ENCODE measurements around the gene SH3PXD2A. TPM values are rescaled to one million over a fixed set of nuclear protein-coding genes. Genes with fewer than 3 reads are reported as not detected.

SH3PXD2A gene
- total and polyA plus RNA-seq, 7 donors, result 19.0 to 58.2 (median 24.5) TPM

DNA sequence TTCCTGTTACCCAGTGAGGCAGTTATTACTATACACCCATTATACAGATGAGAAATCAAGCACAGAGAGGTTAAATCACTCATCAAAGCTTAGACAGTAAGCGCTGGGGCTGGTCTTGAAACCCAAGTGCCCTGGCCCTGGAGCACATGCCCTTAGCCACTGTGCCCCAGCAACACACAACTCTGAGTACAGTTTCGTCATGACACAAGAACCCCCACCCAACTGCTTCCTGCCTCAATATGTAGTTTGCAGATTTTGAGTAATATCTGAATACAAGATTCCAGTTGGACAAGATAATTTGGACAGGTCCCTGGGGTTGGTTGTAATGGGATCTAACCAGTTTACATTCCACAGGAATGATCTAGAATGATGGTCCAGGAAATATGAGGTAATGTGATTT lies 62.8 kb downstream of the SH3PXD2A start:
- TF ChIP-seq POLR2A (IDR thresholded peaks at IDR 0.05), result no peak
- TF ChIP-seq POLR2AphosphoS5 (IDR thresholded peaks at IDR 0.05), result no peak
- TF ChIP-seq, protein P1, sequence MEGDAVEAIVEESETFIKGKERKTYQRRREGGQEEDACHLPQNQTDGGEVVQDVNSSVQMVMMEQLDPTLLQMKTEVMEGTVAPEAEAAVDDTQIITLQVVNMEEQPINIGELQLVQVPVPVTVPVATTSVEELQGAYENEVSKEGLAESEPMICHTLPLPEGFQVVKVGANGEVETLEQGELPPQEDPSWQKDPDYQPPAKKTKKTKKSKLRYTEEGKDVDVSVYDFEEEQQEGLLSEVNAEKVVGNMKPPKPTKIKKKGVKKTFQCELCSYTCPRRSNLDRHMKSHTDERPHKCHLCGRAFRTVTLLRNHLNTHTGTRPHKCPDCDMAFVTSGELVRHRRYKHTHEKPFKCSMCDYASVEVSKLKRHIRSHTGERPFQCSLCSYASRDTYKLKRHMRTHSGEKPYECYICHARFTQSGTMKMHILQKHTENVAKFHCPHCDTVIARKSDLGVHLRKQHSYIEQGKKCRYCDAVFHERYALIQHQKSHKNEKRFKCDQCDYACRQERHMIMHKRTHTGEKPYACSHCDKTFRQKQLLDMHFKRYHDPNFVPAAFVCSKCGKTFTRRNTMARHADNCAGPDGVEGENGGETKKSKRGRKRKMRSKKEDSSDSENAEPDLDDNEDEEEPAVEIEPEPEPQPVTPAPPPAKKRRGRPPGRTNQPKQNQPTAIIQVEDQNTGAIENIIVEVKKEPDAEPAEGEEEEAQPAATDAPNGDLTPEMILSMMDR (IDR thresholded peaks at IDR 0.05), result no peak
- TF ChIP-seq EP300 (IDR thresholded peaks at IDR 0.05), result no peak
- no peaks in the 10 kb centered on the region for H3K9me3 ChIP-seq
- H3K27me3 ChIP-seq, result no peaks in the 10 kb centered on the region
- 80 to 86% methylated on average over 2 of the region's 2 CpGs for WGBS, 2 donors
- H3K4me3 ChIP-seq, result no peak overlapping the region
- intact Hi-C loops (cut with DNase I), result no loop called here
- no peak for DNase-seq
- peaks cover 0 to 28% (median 24%) of the 10 kb centered on the region in 4 donors for H3K4me1 ChIP-seq
- H3K27ac ChIP-seq, result peak overlapping the region in 1 of 4 donors; percentile 17
- H3K36me3 ChIP-seq, result no peaks in the 10 kb centered on the region

DNA sequence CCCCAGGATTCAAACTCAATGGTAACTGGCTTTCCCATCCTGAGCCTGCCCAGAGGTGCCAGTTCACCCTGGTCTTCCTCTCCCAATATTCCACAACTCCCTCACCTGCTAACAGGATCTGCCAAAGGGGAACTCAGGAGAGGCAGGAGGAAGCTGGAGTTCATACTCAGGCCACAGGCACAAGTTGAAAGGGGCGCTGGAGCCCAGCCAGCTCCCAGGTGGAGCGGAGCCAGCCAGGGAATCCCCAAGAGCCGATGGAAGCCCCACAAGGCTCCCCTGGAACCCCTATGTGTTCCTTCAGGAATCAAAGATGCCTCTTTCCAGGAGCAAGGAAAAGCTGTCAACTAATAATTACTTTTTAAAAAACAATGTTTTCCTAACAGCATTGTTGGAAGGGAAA lies 63.5 kb downstream of the SH3PXD2A start:
- no peaks in the 10 kb centered on the region for H3K36me3 ChIP-seq
- no peak for DNase-seq
- H3K4me3 ChIP-seq, result no peak overlapping the region
- H3K27ac ChIP-seq, result peak overlapping the region in 1 of 4 donors; percentile 17
- peaks cover 0 to 31% (median 29%) of the 10 kb centered on the region in 4 donors for H3K4me1 ChIP-seq
- H3K27me3 ChIP-seq, result no peaks in the 10 kb centered on the region
- intact Hi-C loops (cut with DNase I), result no loop called here
- TF ChIP-seq POLR2AphosphoS5 (IDR thresholded peaks at IDR 0.05) (no peak), POLR2A (IDR thresholded peaks at IDR 0.05) (no peak), EP300 (IDR thresholded peaks at IDR 0.05) (no peak)
- TF ChIP-seq, protein P1 (IDR thresholded peaks at IDR 0.05), result no peak
- WGBS, 2 donors, result 17 to 64% methylated on average over 3 of the region's 3 CpGs
- no peaks in the 10 kb centered on the region for H3K9me3 ChIP-seq

DNA sequence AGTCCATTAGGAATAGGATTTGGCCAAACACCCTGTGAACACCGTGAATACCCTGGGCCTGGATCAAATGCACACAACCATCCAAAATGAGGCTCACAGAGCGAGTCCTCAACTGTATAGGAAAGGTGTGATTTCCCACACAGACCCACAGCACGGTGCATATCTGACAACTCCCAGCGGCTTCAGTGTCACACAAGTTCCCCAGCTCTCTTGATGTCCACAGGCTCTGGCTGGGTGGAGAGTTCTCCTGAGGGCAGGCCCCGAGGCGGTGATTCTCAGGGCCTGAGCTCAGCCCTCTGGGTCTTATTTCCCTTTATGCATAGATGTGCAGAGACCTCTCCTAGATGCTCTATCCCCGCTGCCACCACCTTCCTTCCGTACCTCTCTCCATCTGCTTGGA lies 64.1 kb downstream of the SH3PXD2A start:
- no peak for DNase-seq

DNA sequence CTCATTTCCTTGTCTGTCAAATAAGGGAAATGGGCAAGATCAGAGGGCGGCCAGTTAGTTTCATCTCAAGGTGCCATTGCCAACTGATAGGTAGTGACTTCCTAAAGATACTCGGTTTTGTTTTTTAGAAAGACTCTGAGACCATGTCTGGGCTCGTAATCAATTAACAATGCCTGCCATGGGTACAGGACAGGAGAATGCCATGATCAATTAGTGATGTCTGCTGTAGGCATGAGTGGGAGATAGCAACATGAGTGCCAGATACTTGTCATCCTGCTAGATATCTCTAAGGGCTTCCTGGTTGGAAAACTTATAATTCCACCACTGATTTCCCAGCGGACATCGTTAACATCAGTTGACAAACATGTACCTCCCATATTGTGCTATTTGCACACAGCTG lies 64.8 kb downstream of the SH3PXD2A start:
- intact Hi-C loops (cut with DNase I), result no loop called here
- H3K9me3 ChIP-seq, result no peaks in the 10 kb centered on the region

More for the DNA sequence above, 64.1 kb downstream of the SH3PXD2A start:
- Histone ChIP-seq H3K27me3 (no peaks in the 10 kb centered on the region), H3K4me1 (peaks cover 0 to 35% (median 30%) of the 10 kb centered on the region in 4 donors), H3K27ac (no peak overlapping the region), H3K9me3 (no peaks in the 10 kb centered on the region), H3K4me3 (no peak overlapping the region), H3K36me3 (no peaks in the 10 kb centered on the region)
- TF ChIP-seq, protein P1 (IDR thresholded peaks at IDR 0.05), result no peak
- no peak for TF ChIP-seq EP300 (IDR thresholded peaks at IDR 0.05)
- no peak for TF ChIP-seq POLR2AphosphoS5 (IDR thresholded peaks at IDR 0.05)
- no peak for TF ChIP-seq POLR2A (IDR thresholded peaks at IDR 0.05)
- intact Hi-C loops (cut with DNase I), result no loop called here
- 82 to 92% methylated on average over 8 of the region's 8 CpGs for WGBS, 2 donors

More for the DNA sequence above, 64.8 kb downstream of the SH3PXD2A start:
- Histone ChIP-seq H3K4me3 (no peak overlapping the region), H3K4me1 (peaks cover 0 to 38% (median 33%) of the 10 kb centered on the region in 4 donors), H3K27me3 (no peaks in the 10 kb centered on the region), H3K27ac (no peak overlapping the region), H3K36me3 (no peaks in the 10 kb centered on the region)
- no peak for DNase-seq
- WGBS, 2 donors, result 81 to 88% methylated on average over 5 of the region's 5 CpGs
- TF ChIP-seq POLR2A (IDR thresholded peaks at IDR 0.05), result no peak
- TF ChIP-seq, protein P1 (IDR thresholded peaks at IDR 0.05), result no peak

Measured in sigmoid colon (tissue), 7 donors.